GM23338 (cell line): ENCODE data around the gene APOL2. TPM values are rescaled to one million over a fixed set of nuclear protein-coding genes. Genes with fewer than 3 reads are reported as not detected.

ENCODE experiments used
- ATAC-seq: fragments of 200-7000 bp; cut with Tn5 transposase; 3 replicates; pipeline ENCODE4 v1.9.1; 2020
- DNase-seq: peaks from one replicate; pipeline ENCODE4 v3.0.0-alpha.2; 2015; ENCODE audit warnings: low spot score
- H2AFZ ChIP-seq: fragments of 200-600 bp; sonication (generic); 2 replicates; pipeline ENCODE4 v1.8.0; 2016; ENCODE audit warnings: antibody characterized with exemption, mild to moderate bottlenecking, moderate library complexity
- H3F3A ChIP-seq: fragments of 200-600 bp; sonication (generic); replicated peaks from 2 replicates; pipeline ENCODE4 v1.8.0; 2017; ENCODE audit warnings: antibody characterized with exemption, mixed run types, low read depth
- H3K27ac ChIP-seq: fragments of 200-600 bp; sonication (generic); 2 replicates; pipeline ENCODE4 v1.6.1; 2016; ENCODE audit warnings: low read depth
- H3K27me3 ChIP-seq: fragments of 200-600 bp; sonication (generic); 2 replicates; pipeline ENCODE4 v1.8.0; 2016; ENCODE audit warnings: mild to moderate bottlenecking, mixed run types, moderate library complexity; ENCODE audit not compliant: insufficient read depth
- H3K36me3 ChIP-seq: fragments of 200-600 bp; sonication (generic); 2 replicates; pipeline ENCODE4 v1.8.0; 2016; ENCODE audit warnings: mild to moderate bottlenecking; ENCODE audit not compliant: insufficient read depth
- H3K4me1 ChIP-seq: fragments of 200-600 bp; sonication (generic); 2 replicates; pipeline ENCODE4 v1.8.0; 2016; ENCODE audit warnings: mild to moderate bottlenecking, moderate library complexity; ENCODE audit not compliant: insufficient read depth
- H3K4me2 ChIP-seq: fragments of 200-600 bp; sonication (generic); 2 replicates; pipeline ENCODE4 v1.7.1; 2017; ENCODE audit warnings: mixed run types
- H3K4me3 ChIP-seq: fragments of 200-600 bp; sonication (generic); 2 replicates; pipeline ENCODE4 v1.6.1; 2016; ENCODE audit warnings: mixed run types
- H3K79me2 ChIP-seq: fragments of 200-600 bp; sonication (generic); replicated peaks from 2 replicates; pipeline ENCODE4 v1.8.0; 2017; ENCODE audit warnings: mild to moderate bottlenecking; ENCODE audit not compliant: insufficient read depth
- H3K9me2 ChIP-seq: fragments of 200-600 bp; sonication (generic); 2 replicates; pipeline ENCODE4 v1.8.0; 2017; ENCODE audit not compliant: insufficient read depth
- H4K20me1 ChIP-seq: fragments of 200-600 bp; sonication (generic); replicated peaks from 2 replicates; pipeline ENCODE4 v1.8.0; 2017; ENCODE audit warnings: mild to moderate bottlenecking; ENCODE audit not compliant: insufficient read depth
- H3K27ac Mint-ChIP-seq: 2 replicates; pipeline ENCODE4 v1.8.0; 2020; ENCODE audit warnings: inconsistent platforms, mild to moderate bottlenecking, moderate library complexity, mixed read lengths
- H3K27me3 Mint-ChIP-seq: 3 replicates; pipeline ENCODE4 v1.8.0; 2022; ENCODE audit warnings: low read depth, mild to moderate bottlenecking, moderate library complexity, mixed read lengths, inconsistent platforms; ENCODE audit not compliant: insufficient read depth, poor library complexity
- H3K36me3 Mint-ChIP-seq: 3 replicates; pipeline ENCODE4 v1.8.0; 2021; ENCODE audit warnings: low read depth, mild to moderate bottlenecking, inconsistent platforms, moderate library complexity, mixed read lengths
- H3K4me1 Mint-ChIP-seq: 3 replicates; pipeline ENCODE4 v1.8.0; 2020; ENCODE audit warnings: mild to moderate bottlenecking, inconsistent platforms, mixed read lengths
- H3K4me3 Mint-ChIP-seq: 3 replicates; pipeline ENCODE4 v1.8.0; 2021; ENCODE audit warnings: moderate library complexity, mild to moderate bottlenecking, inconsistent platforms, mixed read lengths
- H3K9me3 Mint-ChIP-seq: 3 replicates; pipeline ENCODE4 v1.8.0; 2020; ENCODE audit warnings: moderate library complexity, mild to moderate bottlenecking, inconsistent platforms, mixed read lengths
- CREB1 ChIP-seq: fragments of 250-450 bp; sonication (Bioruptor Pico); IDR thresholded peaks from 2 replicates; pipeline ENCODE4 v1.5.0; 2020; ENCODE audit warnings: low read depth, mild to moderate bottlenecking, moderate library complexity
- ETS1 ChIP-seq: IDR thresholded peaks from 2 replicates; pipeline ENCODE4 v1.6.1; 2016; ENCODE audit warnings: antibody characterized with exemption
- EZH2 ChIP-seq: fragments of 200-600 bp; sonication (generic); IDR thresholded peaks from one replicate; pipeline ENCODE4 v1.8.0; 2017; ENCODE audit warnings: antibody characterized with exemption, mild to moderate bottlenecking, low read depth; ENCODE audit not compliant: unreplicated experiment
- EZH2phosphoT487 ChIP-seq: fragments of 200-600 bp; sonication (generic); IDR thresholded peaks from one replicate; pipeline ENCODE4 v1.8.1; 2018; ENCODE audit warnings: antibody characterized with exemption; ENCODE audit not compliant: unreplicated experiment
- JUNB ChIP-seq: IDR thresholded peaks from one replicate; pipeline ENCODE4 v1.6.1; 2016; ENCODE audit warnings: antibody characterized with exemption; ENCODE audit not compliant: unreplicated experiment
- NANOG ChIP-seq: IDR thresholded peaks from 2 replicates; pipeline ENCODE4 v1.6.1; 2016; ENCODE audit warnings: antibody characterized with exemption, borderline replicate concordance
- STAT1 ChIP-seq: IDR thresholded peaks from one replicate; pipeline ENCODE4 v1.6.1; 2016; ENCODE audit warnings: antibody characterized with exemption; ENCODE audit not compliant: unreplicated experiment
- ZNF114 ChIP-seq: fragments of 250-450 bp; sonication (Bioruptor Pico); IDR thresholded peaks from 2 replicates; pipeline ENCODE4 v1.5.0; 2020; ENCODE audit warnings: mild to moderate bottlenecking, moderate library complexity
- ZNF331 ChIP-seq: fragments of 250-450 bp; sonication (Bioruptor Pico); IDR thresholded peaks from 2 replicates; pipeline ENCODE4 v1.5.0; 2020; ENCODE audit warnings: low read depth, mild to moderate bottlenecking, moderate library complexity
- ZNF462 ChIP-seq: fragments of 250-450 bp; sonication (Bioruptor Pico); IDR thresholded peaks from 2 replicates; pipeline ENCODE4 v1.5.0; 2020; ENCODE audit warnings: mild to moderate bottlenecking, moderate library complexity
- polyA plus RNA-seq: library from polyadenylated mRNA; unstranded; fragments of >200 nt; fragmentation: Nextera tagmentation; extraction: Ambion mirVana; gene quantifications from 2 replicates; pipeline ENCODE4 v1.2.1, GENCODE V29; 2016
- total RNA-seq: library from RNA; depleted of rRNA; stranded (reverse); fragments of >200 nt; shearing (Covaris generic); gene quantifications from 2 replicates; pipeline ENCODE4 v1.2.3, GENCODE V29; 2014
- TF ChIP-seq, protein P1 (sequence below): IDR thresholded peaks from one replicate; pipeline ENCODE4 v1.6.1; 2018; ENCODE audit warnings: antibody characterized with exemption; ENCODE audit not compliant: unreplicated experiment

Gene APOL2
- total and polyA plus RNA-seq, 2 experiments from 2014 or later, result 5.5 to 10.4 TPM

- Histone ChIP-seq H3K9me2 (no peaks in the 10 kb centered on the region; the same call in 1 of the 2 replicates), H3K79me2 (no peaks in the 10 kb centered on the region), H3K36me3 (no peaks in the 10 kb centered on the region), H3K4me1 (no peaks in the 10 kb centered on the region), H3F3A (no peaks in the 10 kb centered on the region), H3K27me3 (no peaks in the 10 kb centered on the region), H2AFZ (no peak overlapping the region), H3K27ac (no peak overlapping the region), H3K4me2 (no peak overlapping the region), H4K20me1 (no peaks in the 10 kb centered on the region), H3K4me3 (no peak overlapping the region)
- Mint-ChIP-seq H3K36me3 (no peaks in the 10 kb centered on the region), H3K27ac (no peak overlapping the region), H3K27me3 (peaks cover 11% of the 10 kb centered on the region), H3K4me1 (peaks cover 3% of the 10 kb centered on the region), H3K4me3 (no peak overlapping the region), H3K9me3 (peaks cover 2% of the 10 kb centered on the region; the same call in 1 of the 3 replicates)
- TF ChIP-seq JUNB (no peak), EZH2phosphoT487 (no peak), ZNF462 (CRISPR knock-in tag) (no peak), NANOG (no peak), ZNF114 (CRISPR knock-in tag) (no peak), EZH2 (no peak), ETS1 (no peak), ZNF331 (CRISPR knock-in tag) (no peak), STAT1 (no peak), CREB1 (CRISPR knock-in tag) (no peak)
- TF ChIP-seq, protein P1, sequence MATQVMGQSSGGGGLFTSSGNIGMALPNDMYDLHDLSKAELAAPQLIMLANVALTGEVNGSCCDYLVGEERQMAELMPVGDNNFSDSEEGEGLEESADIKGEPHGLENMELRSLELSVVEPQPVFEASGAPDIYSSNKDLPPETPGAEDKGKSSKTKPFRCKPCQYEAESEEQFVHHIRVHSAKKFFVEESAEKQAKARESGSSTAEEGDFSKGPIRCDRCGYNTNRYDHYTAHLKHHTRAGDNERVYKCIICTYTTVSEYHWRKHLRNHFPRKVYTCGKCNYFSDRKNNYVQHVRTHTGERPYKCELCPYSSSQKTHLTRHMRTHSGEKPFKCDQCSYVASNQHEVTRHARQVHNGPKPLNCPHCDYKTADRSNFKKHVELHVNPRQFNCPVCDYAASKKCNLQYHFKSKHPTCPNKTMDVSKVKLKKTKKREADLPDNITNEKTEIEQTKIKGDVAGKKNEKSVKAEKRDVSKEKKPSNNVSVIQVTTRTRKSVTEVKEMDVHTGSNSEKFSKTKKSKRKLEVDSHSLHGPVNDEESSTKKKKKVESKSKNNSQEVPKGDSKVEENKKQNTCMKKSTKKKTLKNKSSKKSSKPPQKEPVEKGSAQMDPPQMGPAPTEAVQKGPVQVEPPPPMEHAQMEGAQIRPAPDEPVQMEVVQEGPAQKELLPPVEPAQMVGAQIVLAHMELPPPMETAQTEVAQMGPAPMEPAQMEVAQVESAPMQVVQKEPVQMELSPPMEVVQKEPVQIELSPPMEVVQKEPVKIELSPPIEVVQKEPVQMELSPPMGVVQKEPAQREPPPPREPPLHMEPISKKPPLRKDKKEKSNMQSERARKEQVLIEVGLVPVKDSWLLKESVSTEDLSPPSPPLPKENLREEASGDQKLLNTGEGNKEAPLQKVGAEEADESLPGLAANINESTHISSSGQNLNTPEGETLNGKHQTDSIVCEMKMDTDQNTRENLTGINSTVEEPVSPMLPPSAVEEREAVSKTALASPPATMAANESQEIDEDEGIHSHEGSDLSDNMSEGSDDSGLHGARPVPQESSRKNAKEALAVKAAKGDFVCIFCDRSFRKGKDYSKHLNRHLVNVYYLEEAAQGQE, result no peak
- ATAC-seq (no peak), DNase-seq (no peak)
Observed at GRCh38 chr22:36267896-36268485, 28.7 kb upstream of the APOL2 start.
